LNCAP (cell line): ENCODE data around the gene FAM120C.

Experiments used
- CTCF ChIP-seq: fragments of 450-650 bp; IDR thresholded peaks from 2 replicates; pipeline ENCODE4 v1.5.1; 2017; ENCODE audit warnings: mild to moderate bottlenecking

FAM120C gene

GRCh38 chrX:54178100-54178940, 4.7 kb downstream of the FAM120C start:
- no peak for TF ChIP-seq CTCF

GRCh38 chrX:54177306-54177705, 5.7 kb downstream of the FAM120C start:
- no peak for TF ChIP-seq CTCF

GRCh38 chrX:54173791-54174190, 9.3 kb downstream of the FAM120C start:
- TF ChIP-seq CTCF: no peak

- TF ChIP-seq CTCF: no peak
Measured at GRCh38 chrX:54172455-54172854, 10.6 kb downstream of the FAM120C start.

- no peak for TF ChIP-seq CTCF
Measured at GRCh38 chrX:54171527-54172250, 11.4 kb downstream of the FAM120C start.

GRCh38 chrX:54171091-54171490, 12.0 kb downstream of the FAM120C start:
- no peak for TF ChIP-seq CTCF

- no peak for TF ChIP-seq CTCF
Measured at GRCh38 chrX:54166915-54167314, 16.1 kb downstream of the FAM120C start.
